HepG2 (cell line): ENCODE results near the gene DNAJC8.

Source experiments
- BRD4 ChIP-seq: sonication (generic); formaldehyde crosslinking; IDR thresholded peaks from 2 replicates; pipeline ENCODE4 v1.4.0; 2020; ENCODE audit warnings: missing genetic modification reagents
- CTCF ChIP-seq: sonication (generic); formaldehyde crosslinking; IDR thresholded peaks from 2 replicates; pipeline ENCODE4 v1.5.0; 2020; ENCODE audit warnings: mild to moderate bottlenecking, missing genetic modification reagents, moderate library complexity
- EED ChIP-seq: sonication (generic); formaldehyde crosslinking; IDR thresholded peaks from 2 replicates; pipeline ENCODE4 v1.5.0; 2020; ENCODE audit warnings: mild to moderate bottlenecking, missing genetic modification reagents
- GABPA ChIP-seq, 2 experiments: IDR thresholded peaks; 2 replicates each; pipeline ENCODE4 v1.6.1; 2011 to 2016; ENCODE audit warnings: low read depth in 2 of 2, low read length in 1 of 2, missing biosample characterization in 1 of 2, missing genetic modification characterization in 1 of 2
- NR1H2 ChIP-seq: sonication (generic); formaldehyde crosslinking; IDR thresholded peaks from 2 replicates; pipeline ENCODE4 v1.8.1; 2022; ENCODE audit warnings: low read depth, missing genetic modification reagents, borderline replicate concordance
- ZNF546 ChIP-seq: sonication (generic); formaldehyde crosslinking; conservative IDR thresholded peaks from 2 replicates; pipeline ENCODE4 v1.8.1; 2023; ENCODE audit warnings: mild to moderate bottlenecking, missing genetic modification reagents
- TF ChIP-seq, protein P1 (sequence below): sonication (generic); formaldehyde crosslinking; IDR thresholded peaks from 2 replicates; pipeline ENCODE4 v1.4.0; 2020; ENCODE audit warnings: missing genetic modification reagents, mild to moderate bottlenecking, borderline replicate concordance

DNA sequence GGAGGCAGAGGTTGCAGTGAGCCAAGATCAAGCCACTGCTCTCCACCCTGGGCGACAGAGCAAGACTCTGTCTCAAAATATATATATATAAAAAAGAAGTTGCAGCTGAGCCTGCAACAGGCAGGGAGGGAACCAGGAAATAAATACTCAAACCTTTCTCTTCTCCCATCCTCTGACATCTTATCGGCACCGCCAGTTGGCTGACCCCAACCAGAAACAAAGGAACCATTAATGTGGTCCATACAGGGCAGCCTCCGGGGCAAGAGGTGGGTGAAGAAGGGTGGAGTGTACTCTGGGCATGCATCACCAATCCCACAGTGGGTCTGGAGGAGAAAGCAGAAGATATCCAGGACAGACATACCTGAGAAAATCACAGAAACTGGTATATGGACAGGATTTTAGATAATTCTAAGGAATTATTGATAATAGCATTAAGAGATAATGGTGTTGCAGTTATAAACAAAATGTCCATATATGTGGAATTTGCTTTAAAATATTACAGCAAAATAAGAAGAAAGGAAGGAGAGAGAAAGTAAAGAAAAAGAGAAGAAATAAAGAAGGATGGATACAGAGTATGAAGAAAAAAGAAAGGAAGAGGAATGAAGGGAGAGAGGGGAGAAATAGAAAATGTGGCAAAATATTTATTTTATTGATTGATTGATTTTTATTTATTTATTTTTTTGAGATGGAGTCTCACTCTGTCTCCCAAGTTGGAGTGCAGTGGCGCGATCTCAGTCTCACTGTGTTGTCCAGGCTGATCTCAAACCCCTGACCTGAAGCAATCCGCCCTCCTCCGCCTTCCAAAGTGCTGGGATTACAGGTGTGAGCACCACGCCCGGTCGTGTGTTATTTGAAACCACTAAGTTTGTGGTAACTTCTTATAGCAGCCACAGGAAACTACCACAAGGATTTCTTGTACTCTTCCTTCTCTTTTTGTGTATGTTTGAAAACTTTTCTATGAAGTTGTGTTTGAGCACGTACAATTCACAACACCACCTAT lies 52.2 kb downstream of the DNAJC8 start:
- TF ChIP-seq NR1H2 (CRISPR knock-in tag) (no peak), ZNF546 (CRISPR knock-in tag) (no peak), GABPA (IDR thresholded peaks at IDR 0.05; ENCODE audit: low read depth, low read length) (no peak), GABPA (CRISPR knock-in tag; IDR thresholded peaks at IDR 0.05; ENCODE audit: low read depth) (no peak), BRD4 (CRISPR knock-in tag) (no peak), CTCF (no peak), EED (CRISPR knock-in tag) (no peak)
- TF ChIP-seq, protein P1, sequence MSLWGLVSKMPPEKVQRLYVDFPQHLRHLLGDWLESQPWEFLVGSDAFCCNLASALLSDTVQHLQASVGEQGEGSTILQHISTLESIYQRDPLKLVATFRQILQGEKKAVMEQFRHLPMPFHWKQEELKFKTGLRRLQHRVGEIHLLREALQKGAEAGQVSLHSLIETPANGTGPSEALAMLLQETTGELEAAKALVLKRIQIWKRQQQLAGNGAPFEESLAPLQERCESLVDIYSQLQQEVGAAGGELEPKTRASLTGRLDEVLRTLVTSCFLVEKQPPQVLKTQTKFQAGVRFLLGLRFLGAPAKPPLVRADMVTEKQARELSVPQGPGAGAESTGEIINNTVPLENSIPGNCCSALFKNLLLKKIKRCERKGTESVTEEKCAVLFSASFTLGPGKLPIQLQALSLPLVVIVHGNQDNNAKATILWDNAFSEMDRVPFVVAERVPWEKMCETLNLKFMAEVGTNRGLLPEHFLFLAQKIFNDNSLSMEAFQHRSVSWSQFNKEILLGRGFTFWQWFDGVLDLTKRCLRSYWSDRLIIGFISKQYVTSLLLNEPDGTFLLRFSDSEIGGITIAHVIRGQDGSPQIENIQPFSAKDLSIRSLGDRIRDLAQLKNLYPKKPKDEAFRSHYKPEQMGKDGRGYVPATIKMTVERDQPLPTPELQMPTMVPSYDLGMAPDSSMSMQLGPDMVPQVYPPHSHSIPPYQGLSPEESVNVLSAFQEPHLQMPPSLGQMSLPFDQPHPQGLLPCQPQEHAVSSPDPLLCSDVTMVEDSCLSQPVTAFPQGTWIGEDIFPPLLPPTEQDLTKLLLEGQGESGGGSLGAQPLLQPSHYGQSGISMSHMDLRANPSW = no peak
